HG03280 (cell line): ENCODE data around the gene ADIPOR1.
"Not testable (repeated sequence)": the region's sequence is repeated elsewhere in the genome, so short reads cannot be mapped to it uniquely, and the experiment has no call there.

Experiments
- ATAC-seq: cut with Tn5 transposase; IDR thresholded peaks from one replicate; pipeline ENCODE4 v1.9.1; 2021; ENCODE audit warnings: mild to moderate bottlenecking, moderate library complexity; ENCODE audit not compliant: unreplicated experiment

The ADIPOR1 gene

DNA sequence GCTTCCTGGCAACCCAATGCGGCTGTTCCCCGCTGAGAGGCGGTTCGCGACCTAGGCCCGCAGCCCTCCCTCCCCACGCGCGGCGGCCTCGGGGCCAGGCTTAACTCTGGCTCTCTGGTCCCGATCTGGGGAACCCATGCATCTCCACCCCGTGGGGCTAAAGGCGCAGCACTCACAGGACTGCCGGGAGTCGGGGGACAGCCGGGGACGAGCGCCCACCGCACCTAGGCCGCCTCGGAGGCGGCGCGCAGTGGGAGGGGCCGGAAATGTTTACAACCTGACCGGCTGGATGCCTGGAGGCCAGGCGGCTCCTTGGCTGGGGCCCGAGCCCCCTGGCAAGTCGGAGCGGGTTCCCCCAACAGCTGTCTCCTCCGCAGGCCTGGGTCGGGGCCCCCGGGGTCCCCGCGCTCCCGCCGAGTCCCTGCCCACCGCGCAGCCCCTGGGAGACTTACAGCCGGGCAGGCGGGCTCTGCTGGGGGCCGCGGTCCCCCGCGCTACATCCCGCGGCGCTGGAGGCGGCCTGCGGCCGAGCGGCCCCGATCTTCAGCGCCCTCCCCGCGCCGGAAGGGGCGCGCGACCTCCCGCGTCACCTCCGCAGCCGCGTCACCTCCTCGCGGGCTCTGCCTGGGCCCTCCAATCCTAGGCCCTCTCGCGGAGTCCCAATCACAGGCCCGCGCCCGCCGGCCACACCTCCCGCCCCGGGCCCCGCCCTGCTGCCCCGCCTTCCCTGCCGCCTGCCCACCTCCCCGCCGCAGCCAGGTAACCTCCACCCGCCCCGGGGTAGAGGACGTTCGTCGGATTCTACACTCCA is at the start of gene ADIPOR1:
TSS of gene ADIPOR1 (minus strand) at position 580 of the 811 bp plus-strand sequence. CDS start 7,242 bp downstream, outside the sequence.
- peak; percentile 98 for ATAC-seq

GRCh38 chr1:203006948-203007871 is 49.1 kb upstream of the ADIPOR1 start, which contains the start of gene TMEM183A:
Gene TMEM183A (plus strand): TSS chr1:203007374. CDS start chr1:203007466, 92 bp downstream.
- ATAC-seq: peak; percentile 93

GRCh38 chr1:203005395-203006142 is 47.5 kb upstream of the ADIPOR1 start:
- not testable (repeated sequence) for ATAC-seq

GRCh38 chr1:203002951-203003350 is 44.8 kb upstream of the ADIPOR1 start:
- no peak for ATAC-seq

DNA sequence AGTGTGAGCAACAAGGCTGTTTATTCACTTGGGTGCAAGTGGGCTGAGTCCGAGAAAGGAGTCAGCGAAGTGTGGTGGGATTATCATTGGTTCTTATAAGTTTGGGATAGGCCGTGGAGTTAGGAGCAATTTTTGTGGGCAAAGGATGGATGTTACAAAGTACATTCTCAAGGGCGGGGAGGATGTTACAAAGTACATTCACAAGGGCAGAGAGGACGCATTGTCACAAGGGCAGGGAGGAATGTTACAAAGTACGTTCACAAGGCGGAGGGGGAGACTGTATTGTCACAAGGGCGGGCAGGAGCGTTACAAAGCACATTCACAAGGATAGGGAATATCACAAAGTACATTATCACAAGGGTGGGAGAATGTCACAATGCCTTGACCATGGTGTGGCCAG is 43.9 kb upstream of the ADIPOR1 start:
- ATAC-seq: no peak

GRCh38 chr1:203000217-203000944 is 42.3 kb upstream of the ADIPOR1 start:
- no peak for ATAC-seq

DNA sequence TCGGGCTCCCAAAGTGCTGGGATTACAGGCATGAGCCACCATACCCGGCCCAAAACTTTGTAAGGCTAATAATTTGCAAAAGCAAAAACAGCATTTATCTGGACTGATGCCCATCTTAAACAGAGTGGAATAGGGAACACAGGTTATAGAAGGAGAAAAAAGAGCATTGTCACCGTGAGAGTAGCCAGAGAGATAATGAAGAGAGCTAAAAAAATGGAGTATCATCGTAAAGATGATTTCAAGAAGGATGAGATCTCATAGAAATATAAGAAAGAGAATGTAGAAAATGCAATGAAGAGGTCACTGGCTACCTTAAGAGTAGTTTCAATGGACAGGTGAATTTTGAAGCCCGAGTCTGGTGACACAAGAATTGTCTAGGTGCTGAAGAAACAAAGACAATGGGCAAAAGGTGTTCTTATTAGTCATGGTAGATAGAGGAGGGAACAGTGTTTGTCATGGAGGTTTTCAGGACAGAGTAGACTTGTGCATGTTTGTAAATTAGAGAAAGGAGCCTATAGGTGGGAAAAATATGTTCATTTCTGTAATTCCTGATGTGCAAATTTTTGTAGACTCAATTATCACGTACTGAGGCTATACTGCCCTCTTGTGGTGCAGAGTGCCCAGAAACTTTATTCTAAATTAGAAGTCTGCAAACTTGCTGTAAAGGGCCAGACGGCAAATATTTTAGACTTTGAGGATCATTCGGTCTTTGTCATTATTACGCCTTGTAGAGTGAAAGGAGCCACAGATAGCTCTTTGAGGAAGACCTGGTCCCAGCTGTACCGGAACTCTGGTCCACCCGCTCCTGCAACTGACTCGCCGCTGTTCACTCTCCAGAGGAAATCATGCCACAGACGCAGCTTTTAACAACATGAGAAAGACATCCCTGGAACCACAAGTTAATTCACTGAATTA is 41.0 kb upstream of the ADIPOR1 start:
- no peak for ATAC-seq

- no peak for ATAC-seq
These were observed 36.6 kb upstream of the ADIPOR1 start for GRCh38 chr1:202994756-202995155.

DNA sequence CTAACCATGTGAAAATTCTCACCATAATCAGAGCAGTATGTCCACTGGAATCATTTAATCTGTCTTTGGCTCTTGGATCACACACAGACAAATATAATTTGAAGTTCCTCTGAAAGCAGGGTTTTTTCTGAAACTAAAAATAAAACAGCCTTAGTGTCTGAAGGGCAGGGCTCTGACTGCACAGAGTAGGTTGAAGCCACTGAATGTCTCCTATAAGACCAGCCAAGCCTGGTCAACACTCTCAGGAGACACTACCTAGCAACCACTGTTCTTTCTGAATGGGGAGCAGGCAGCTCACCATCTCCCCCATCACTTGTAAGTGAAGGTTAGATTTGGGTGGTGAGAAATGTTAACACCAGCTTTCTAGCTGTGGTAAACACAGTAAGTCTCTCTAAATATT is 33.0 kb upstream of the ADIPOR1 start:
- no peak for ATAC-seq

GRCh38 chr1:202989879-202990278 is 31.8 kb upstream of the ADIPOR1 start:
- no peak for ATAC-seq

GRCh38 chr1:202987922-202988583 is 29.9 kb upstream of the ADIPOR1 start:
- no peak for ATAC-seq

DNA sequence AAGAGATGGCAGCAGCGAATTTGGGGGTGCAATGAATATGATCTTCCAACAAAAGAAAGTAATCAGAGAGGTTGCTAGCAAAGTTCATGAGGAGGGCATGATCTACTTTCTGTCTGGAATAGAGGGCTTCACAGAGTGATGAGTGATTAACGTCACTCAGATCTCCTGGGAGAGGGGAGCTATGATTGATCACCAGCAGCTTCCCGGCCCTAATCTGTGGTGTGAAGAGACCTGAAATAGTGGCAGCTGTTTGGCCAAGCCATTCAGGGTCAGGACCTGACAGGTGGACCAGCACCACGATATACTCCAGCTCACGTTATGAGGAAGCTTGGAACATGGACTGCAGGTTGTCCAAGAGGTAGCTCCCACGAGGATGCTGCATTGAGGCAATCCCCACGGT is 29.1 kb upstream of the ADIPOR1 start:
- ATAC-seq: no peak

DNA sequence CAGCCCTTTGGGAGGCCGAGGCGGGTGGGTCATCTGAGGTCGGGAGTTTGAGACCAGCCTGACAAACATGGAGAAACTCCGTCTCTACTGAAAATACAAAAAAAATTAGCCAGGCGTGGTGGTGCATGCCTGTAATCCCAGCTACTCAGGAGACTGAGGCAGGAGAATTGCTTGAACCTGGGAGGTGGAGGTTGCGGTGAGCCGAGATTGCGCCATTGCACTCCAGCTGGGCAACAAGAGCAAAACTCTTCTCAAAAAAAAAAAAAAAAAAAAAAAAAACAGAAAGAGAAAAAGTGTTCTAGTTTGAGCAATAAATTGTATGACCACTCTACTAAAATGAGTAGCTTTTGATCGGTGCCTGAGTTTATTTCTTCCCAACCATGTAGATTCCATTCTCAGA is 28.0 kb upstream of the ADIPOR1 start:
- ATAC-seq: not testable (repeated sequence)

DNA sequence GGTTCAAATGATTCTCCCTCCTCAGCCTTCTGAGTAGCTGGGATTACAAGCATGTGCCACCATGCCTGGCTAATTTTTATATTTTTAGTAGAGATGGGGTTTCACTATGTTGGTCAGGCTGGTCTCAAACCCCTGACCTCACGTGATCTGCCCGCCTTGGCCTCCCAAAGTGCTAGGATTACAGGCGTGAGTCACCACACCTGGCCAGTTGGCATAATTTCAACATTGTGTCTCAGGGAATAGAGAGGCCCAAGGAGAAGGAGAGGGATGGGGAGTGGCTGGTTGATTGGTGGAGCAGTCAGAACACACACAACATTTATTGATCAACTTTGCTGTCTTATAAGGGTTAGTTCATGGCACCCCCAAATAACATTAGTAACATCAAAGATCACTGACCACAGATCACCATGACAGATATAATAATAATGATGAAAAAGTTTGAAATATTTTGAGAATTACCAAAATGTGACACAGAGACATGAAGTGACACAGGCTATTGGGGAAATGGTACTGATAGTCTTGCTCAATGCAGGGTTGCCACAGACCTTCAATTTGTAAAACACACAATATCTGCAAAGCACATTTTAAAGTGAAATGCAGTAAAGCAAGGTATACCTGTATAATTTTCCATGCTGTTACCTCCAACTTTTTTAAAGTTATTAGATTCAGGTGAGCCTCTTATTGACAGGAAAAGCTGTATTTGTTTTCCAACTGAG is 24.8 kb upstream of the ADIPOR1 start:
- no peak for ATAC-seq

- no peak for ATAC-seq
These were observed 23.8 kb upstream of the ADIPOR1 start for GRCh38 chr1:202981939-202982338.

- no peak for ATAC-seq
These were observed 21.3 kb upstream of the ADIPOR1 start for GRCh38 chr1:202979459-202979858.

GRCh38 chr1:202976633-202977032 is 18.5 kb upstream of the ADIPOR1 start:
- no peak for ATAC-seq

- no peak for ATAC-seq
These were observed 16.7 kb upstream of the ADIPOR1 start for GRCh38 chr1:202974856-202975255.
